Measurements from ENCODE around the gene WSCD1.

Gene WSCD1

GRCh38 chr17:6104956-6105648, 34.9 kb downstream of the WSCD1 start:
- Histone ChIP-seq H3K27ac (ENCODE audit: low read length) (no peak overlapping the region), H3K4me1 (ENCODE audit: low read length) (peaks cover 3% of the 10 kb centered on the region), H3K4me3 (ENCODE audit: low read length) (no peak overlapping the region), H3K4me2 (ENCODE audit: low read length) (no peak overlapping the region), H3K9ac (ENCODE audit: low read length) (no peak overlapping the region), H3K9me3 (ENCODE audit: insufficient read depth, low read length) (no peaks in the 10 kb centered on the region), H3K27me3 (ENCODE audit: low read depth, low read length) (no peaks in the 10 kb centered on the region), H4K20me1 (ENCODE audit: insufficient read depth, low read length) (0 out of 2 replicates have a peak, but pooled peaks cover 3% of the 10 kb centered on the region), H3K79me2 (ENCODE audit: low read length) (no peaks in the 10 kb centered on the region), H2AFZ (ENCODE audit: low read depth, low read length) (no peak overlapping the region), H3K36me3 (replicated peaks; ENCODE audit: low read depth, low read length) (no peaks in the 10 kb centered on the region)
- no peak for TF ChIP-seq EZH2phosphoT487 (IDR thresholded peaks at IDR 0.05; ENCODE audit: low read depth)
- no peak for TF ChIP-seq CTCF (IDR thresholded peaks at IDR 0.05; ENCODE audit: low read depth, low read length)

GRCh38 chr17:6105649-6106007, 35.4 kb downstream of the WSCD1 start:
- Histone ChIP-seq H2AFZ (ENCODE audit: low read depth, low read length) (no peak overlapping the region), H3K27me3 (ENCODE audit: low read depth, low read length) (no peaks in the 10 kb centered on the region), H3K4me3 (ENCODE audit: low read length) (no peak overlapping the region), H3K36me3 (replicated peaks; ENCODE audit: low read depth, low read length) (no peaks in the 10 kb centered on the region), H4K20me1 (ENCODE audit: insufficient read depth, low read length) (0 out of 2 replicates have a peak, but pooled peaks cover 3% of the 10 kb centered on the region), H3K27ac (ENCODE audit: low read length) (no peak overlapping the region), H3K9me3 (ENCODE audit: insufficient read depth, low read length) (no peaks in the 10 kb centered on the region), H3K9ac (ENCODE audit: low read length) (no peak overlapping the region), H3K79me2 (ENCODE audit: low read length) (no peaks in the 10 kb centered on the region), H3K4me1 (ENCODE audit: low read length) (peaks cover 9% of the 10 kb centered on the region), H3K4me2 (ENCODE audit: low read length) (no peak overlapping the region)
- TF ChIP-seq CTCF (IDR thresholded peaks at IDR 0.05; ENCODE audit: low read depth, low read length), result no peak
- no peak for TF ChIP-seq EZH2phosphoT487 (IDR thresholded peaks at IDR 0.05; ENCODE audit: low read depth)

- no peak for TF ChIP-seq EZH2phosphoT487 (IDR thresholded peaks at IDR 0.05; ENCODE audit: low read depth)
- TF ChIP-seq CTCF (IDR thresholded peaks at IDR 0.05; ENCODE audit: low read depth, low read length), result no peak
Measured at GRCh38 chr17:6106212-6106611, 36.0 kb downstream of the WSCD1 start.

GRCh38 chr17:6107791-6108190, 37.6 kb downstream of the WSCD1 start:
- no peak overlapping the region for H3K4me3 ChIP-seq (ENCODE audit: low read length)
- no peak overlapping the region for H3K4me2 ChIP-seq (ENCODE audit: low read length)
- no peaks in the 10 kb centered on the region for H3K36me3 ChIP-seq (replicated peaks; ENCODE audit: low read depth, low read length)
- TF ChIP-seq CTCF (IDR thresholded peaks at IDR 0.05; ENCODE audit: low read depth, low read length) (no peak), EZH2phosphoT487 (IDR thresholded peaks at IDR 0.05; ENCODE audit: low read depth) (no peak)
- H3K27ac ChIP-seq (ENCODE audit: low read length), result no peak overlapping the region
- H3K27me3 ChIP-seq (ENCODE audit: low read depth, low read length), result no peaks in the 10 kb centered on the region
- H3K9me3 ChIP-seq (ENCODE audit: insufficient read depth, low read length), result no peaks in the 10 kb centered on the region
- no peaks in the 10 kb centered on the region for H3K79me2 ChIP-seq (ENCODE audit: low read length)
- no peak overlapping the region for H3K9ac ChIP-seq (ENCODE audit: low read length)
- H2AFZ ChIP-seq (ENCODE audit: low read depth, low read length), result no peak overlapping the region
- peaks cover 12% of the 10 kb centered on the region for H3K4me1 ChIP-seq (ENCODE audit: low read length)
- 0 out of 2 replicates have a peak, but pooled peaks cover 3% of the 10 kb centered on the region for H4K20me1 ChIP-seq (ENCODE audit: insufficient read depth, low read length)

More at GRCh38 chr17:6106212-6106611, 36.0 kb downstream of the WSCD1 start:
- Histone ChIP-seq H3K9me3 (ENCODE audit: insufficient read depth, low read length) (no peaks in the 10 kb centered on the region), H3K4me3 (ENCODE audit: low read length) (no peak overlapping the region), H4K20me1 (ENCODE audit: insufficient read depth, low read length) (0 out of 2 replicates have a peak, but pooled peaks cover 3% of the 10 kb centered on the region), H3K27ac (ENCODE audit: low read length) (no peak overlapping the region), H3K4me1 (ENCODE audit: low read length) (peaks cover 12% of the 10 kb centered on the region), H3K79me2 (ENCODE audit: low read length) (no peaks in the 10 kb centered on the region), H3K27me3 (ENCODE audit: low read depth, low read length) (no peaks in the 10 kb centered on the region), H2AFZ (ENCODE audit: low read depth, low read length) (no peak overlapping the region), H3K9ac (ENCODE audit: low read length) (no peak overlapping the region), H3K36me3 (replicated peaks; ENCODE audit: low read depth, low read length) (no peaks in the 10 kb centered on the region), H3K4me2 (ENCODE audit: low read length) (no peak overlapping the region)
